CD8-positive, alpha-beta memory T cell (primary cell): ENCODE measurements around the gene IKZF1. TPM values are rescaled to one million over a fixed set of nuclear protein-coding genes. Genes with fewer than 3 reads are reported as not detected.

Experiments
- CTCF ChIA-PET: fragments of 350-600 bp; sonication (Branson Sonifier 250); formaldehyde crosslinking; loops from one replicate; lab custom pipeline; 2021; ENCODE audit warnings: antibody characterized with exemption; lab: Charles Lee
- POLR2A ChIA-PET: fragments of 350-600 bp; sonication (Branson Sonifier 250); formaldehyde crosslinking; loops from one replicate; lab custom pipeline; 2021; ENCODE audit warnings: antibody characterized with exemption; lab: Charles Lee
- DNase-seq, 5 donors: peaks; one replicate each; pipeline versions ENCODE4 v3.0.0 to v3.0.0-alpha.2; 2020 to 2022; ENCODE audit warnings: mixed read lengths in 1 of 5
- H3K27ac ChIP-seq: one replicate; pipeline ENCODE4 v1.7.0; 2013; ENCODE audit warnings: low read depth, mild to moderate bottlenecking, low read length, moderate library complexity
- H3K27me3 ChIP-seq: 2 replicates; pipeline ENCODE4 v1.7.0; 2013; ENCODE audit warnings: low read length, mild to moderate bottlenecking; ENCODE audit not compliant: insufficient read depth, poor library complexity, severe bottlenecking
- H3K36me3 ChIP-seq: 2 replicates; pipeline ENCODE4 v1.7.0; 2013; ENCODE audit warnings: mild to moderate bottlenecking, low read length, moderate library complexity; ENCODE audit not compliant: insufficient read depth
- H3K4me1 ChIP-seq: 2 replicates; pipeline ENCODE4 v1.7.0; 2013; ENCODE audit warnings: mild to moderate bottlenecking, low read length, moderate library complexity; ENCODE audit not compliant: insufficient read depth
- H3K4me3 ChIP-seq: 2 replicates; pipeline ENCODE4 v1.7.0; 2013; ENCODE audit warnings: mild to moderate bottlenecking, low read length
- H3K9me3 ChIP-seq: 2 replicates; pipeline ENCODE4 v1.7.0; 2013; ENCODE audit warnings: mild to moderate bottlenecking, low read length
- H3K27ac Mint-ChIP-seq, 8 donors: one replicate each; pipeline ENCODE4 v1.8.0; 2020 to 2021; ENCODE audit warnings: mixed read lengths in 8 of 8, mild to moderate bottlenecking in 6 of 8, inconsistent platforms in 3 of 8, moderate library complexity in 3 of 8
- H3K27me3 Mint-ChIP-seq, 2 donors: one replicate each; pipeline ENCODE4 v1.8.0; 2020 to 2021; ENCODE audit warnings: mixed read lengths in 2 of 2, mild to moderate bottlenecking in 1 of 2, moderate library complexity in 1 of 2
- H3K36me3 Mint-ChIP-seq, 3 donors: one replicate each; pipeline ENCODE4 v1.8.0; 2020 to 2021; ENCODE audit warnings: mixed read lengths in 3 of 3, inconsistent platforms in 1 of 3, mild to moderate bottlenecking in 1 of 3
- H3K4me1 Mint-ChIP-seq, 3 donors: one replicate each; pipeline ENCODE4 v1.8.0; 2020 to 2021; ENCODE audit warnings: mixed read lengths in 3 of 3, inconsistent platforms in 1 of 3, mild to moderate bottlenecking in 1 of 3
- H3K4me3 Mint-ChIP-seq, 7 donors: one replicate each; pipeline ENCODE4 v1.8.0; 2020 to 2021; ENCODE audit warnings: mixed read lengths in 7 of 7, mild to moderate bottlenecking in 6 of 7, moderate library complexity in 4 of 7, inconsistent platforms in 2 of 7
- H3K9me3 Mint-ChIP-seq, 5 donors: one replicate each; pipeline ENCODE4 v1.8.0; 2020 to 2022; ENCODE audit warnings: mixed read lengths in 5 of 5, mild to moderate bottlenecking in 3 of 5, moderate library complexity in 2 of 5, inconsistent platforms in 1 of 5
- polyA plus RNA-seq: library from polyadenylated mRNA; unstranded; fragments of 300-500 nt; fragmentation: Illumina TruSeq; gene quantifications from one replicate; pipeline ENCODE4 v1.2.3, GENCODE V29; 2021
- total RNA-seq, 2 experiments: library from RNA; stranded (reverse); gene quantifications; one replicate each; pipeline ENCODE4 v1.2.3, GENCODE V29; 2021

IKZF1 gene
- total and polyA plus RNA-seq, 3 experiments from 2014 or later = 225 to 238 (median 226) TPM

GRCh38 chr7:50400114-50400513, 95.6 kb downstream of the IKZF1 start:
- H3K9me3 ChIP-seq = no peaks in the 10 kb centered on the region
- CTCF ChIA-PET = no interaction called here
- Mint-ChIP-seq H3K4me3 (no peak overlapping the region), H3K9me3 (no peaks in the 10 kb centered on the region), H3K27ac (peak overlapping the region in 1 of 8 donors; percentile 89), H3K27me3 (no peaks in the 10 kb centered on the region), H3K4me1 (peaks cover 60 to 84% (median 82%) of the 10 kb centered on the region in 3 donors), H3K36me3 (peaks cover 11 to 91% (median 27%) of the 10 kb centered on the region in 3 donors)
- H3K27me3 ChIP-seq = no peaks in the 10 kb centered on the region
- no peak overlapping the region for H3K4me3 ChIP-seq
- H3K36me3 ChIP-seq = peaks cover 60% of the 10 kb centered on the region
- DNase-seq = no peak
- POLR2A ChIA-PET = no interaction called here
- peaks cover 40% of the 10 kb centered on the region for H3K4me1 ChIP-seq
- no peak overlapping the region for H3K27ac ChIP-seq

DNA sequence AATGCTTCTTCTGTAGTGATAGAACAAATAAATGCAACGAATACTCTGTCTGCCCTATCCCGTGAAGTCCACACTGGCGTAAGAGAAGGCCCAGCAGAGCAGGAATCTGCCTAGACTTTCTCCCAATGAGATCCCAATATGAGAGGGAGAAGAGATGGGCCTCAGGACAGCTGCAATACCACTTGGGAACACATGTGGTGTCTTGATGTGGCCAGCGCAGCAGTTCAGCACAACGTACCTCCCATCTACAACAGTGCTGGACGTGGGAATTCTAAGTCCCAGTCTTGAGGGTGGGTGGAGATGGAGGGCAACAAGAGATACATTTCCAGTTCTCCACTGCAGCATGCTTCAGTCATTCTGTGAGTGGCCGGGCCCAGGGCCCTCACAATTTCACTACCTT, 99.9 kb downstream of the IKZF1 start:
- H3K27me3 Mint-ChIP-seq = no peaks in the 10 kb centered on the region
- no peaks in the 10 kb centered on the region for H3K27me3 ChIP-seq
- H3K4me3 ChIP-seq = no peak overlapping the region
- no peak overlapping the region for H3K4me3 Mint-ChIP-seq
- no peak overlapping the region for H3K27ac ChIP-seq
- ChIA-PET POLR2A (no interaction called here), CTCF (interaction anchor here (2.5 kb wide), 1 partner anchor 14 kb away, joined by 5 read pairs; no protein-coding TSS in a partner anchor)
- H3K27ac Mint-ChIP-seq = peak overlapping the region in 6 of 8 donors; percentile 6 to 93 (median 82)
- H3K36me3 Mint-ChIP-seq = peaks cover 6 to 63% (median 15%) of the 10 kb centered on the region in 3 donors
- H3K9me3 Mint-ChIP-seq = no peaks in the 10 kb centered on the region
- peaks cover 11% of the 10 kb centered on the region for H3K4me1 ChIP-seq
- no peaks in the 10 kb centered on the region for H3K9me3 ChIP-seq
- no peak for DNase-seq
- peaks cover 63 to 88% (median 88%) of the 10 kb centered on the region in 3 donors for H3K4me1 Mint-ChIP-seq
- peaks cover 39% of the 10 kb centered on the region for H3K36me3 ChIP-seq

- Mint-ChIP-seq H3K9me3 (no peaks in the 10 kb centered on the region), H3K4me1 (peaks cover 67 to 96% (median 95%) of the 10 kb centered on the region in 3 donors), H3K27ac (peak overlapping the region; percentile 59 to 93 (median 74)), H3K27me3 (no peaks in the 10 kb centered on the region), H3K36me3 (peaks cover 6 to 55% (median 12%) of the 10 kb centered on the region in 3 donors), H3K4me3 (peak overlapping the region in 1 of 7 donors; percentile 28)
- Histone ChIP-seq H3K27me3 (no peaks in the 10 kb centered on the region), H3K27ac (no peak overlapping the region), H3K9me3 (no peaks in the 10 kb centered on the region), H3K36me3 (peaks cover 39% of the 10 kb centered on the region), H3K4me3 (no peak overlapping the region), H3K4me1 (peaks cover 11% of the 10 kb centered on the region)
- no peak for DNase-seq
- CTCF ChIA-PET = interaction anchor here (2.9 kb wide), 1 partner anchor 12 kb away, joined by 20 read pairs; no protein-coding TSS in a partner anchor
- POLR2A ChIA-PET = no interaction called here
These were observed 100.7 kb downstream of the IKZF1 start for GRCh38 chr7:50405221-50405620.

DNA sequence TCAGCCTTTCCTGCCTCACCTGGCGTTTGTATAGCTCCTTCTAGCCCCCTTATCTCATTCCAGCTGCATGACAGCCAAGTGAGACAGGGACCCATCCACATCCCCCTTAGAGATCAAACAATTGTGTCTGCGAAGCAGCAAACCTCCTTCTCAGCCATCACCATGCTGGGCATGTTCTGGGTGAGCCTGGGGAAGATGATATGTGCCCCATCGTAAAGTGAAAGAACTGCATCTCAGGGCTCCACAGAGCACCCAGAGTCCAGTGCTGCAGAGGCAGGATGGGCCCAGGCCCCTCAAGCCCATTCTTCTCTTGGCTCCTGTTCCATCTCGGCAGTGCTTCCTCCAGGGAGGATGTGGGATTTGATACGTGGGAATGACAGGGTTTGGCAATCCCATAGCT, 102.4 kb downstream of the IKZF1 start:
- H3K27me3 ChIP-seq = no peaks in the 10 kb centered on the region
- Mint-ChIP-seq H3K4me3 (peak overlapping the region in 1 of 7 donors; percentile 30), H3K4me1 (peaks cover 69 to 98% (median 96%) of the 10 kb centered on the region in 3 donors), H3K27me3 (no peaks in the 10 kb centered on the region), H3K9me3 (no peaks in the 10 kb centered on the region), H3K27ac (peak overlapping the region; percentile 54 to 93 (median 78)), H3K36me3 (peaks cover 0 to 38% (median 4%) of the 10 kb centered on the region in 3 donors)
- H3K4me3 ChIP-seq = no peak overlapping the region
- ChIA-PET CTCF (interaction anchor here (0.6 to 2.9 kb wide), 2 partner anchors 10 to 202 kb away, joined by 4 to 20 read pairs; no protein-coding TSS in a partner anchor), POLR2A (interaction anchor here (1.2 kb wide), 1 partner anchor 9 kb away, joined by 3 read pairs; no protein-coding TSS in a partner anchor)
- peaks cover 27% of the 10 kb centered on the region for H3K36me3 ChIP-seq
- DNase-seq = no peak
- no peak overlapping the region for H3K27ac ChIP-seq
- H3K9me3 ChIP-seq = no peaks in the 10 kb centered on the region
- H3K4me1 ChIP-seq = peaks cover 8% of the 10 kb centered on the region

DNA sequence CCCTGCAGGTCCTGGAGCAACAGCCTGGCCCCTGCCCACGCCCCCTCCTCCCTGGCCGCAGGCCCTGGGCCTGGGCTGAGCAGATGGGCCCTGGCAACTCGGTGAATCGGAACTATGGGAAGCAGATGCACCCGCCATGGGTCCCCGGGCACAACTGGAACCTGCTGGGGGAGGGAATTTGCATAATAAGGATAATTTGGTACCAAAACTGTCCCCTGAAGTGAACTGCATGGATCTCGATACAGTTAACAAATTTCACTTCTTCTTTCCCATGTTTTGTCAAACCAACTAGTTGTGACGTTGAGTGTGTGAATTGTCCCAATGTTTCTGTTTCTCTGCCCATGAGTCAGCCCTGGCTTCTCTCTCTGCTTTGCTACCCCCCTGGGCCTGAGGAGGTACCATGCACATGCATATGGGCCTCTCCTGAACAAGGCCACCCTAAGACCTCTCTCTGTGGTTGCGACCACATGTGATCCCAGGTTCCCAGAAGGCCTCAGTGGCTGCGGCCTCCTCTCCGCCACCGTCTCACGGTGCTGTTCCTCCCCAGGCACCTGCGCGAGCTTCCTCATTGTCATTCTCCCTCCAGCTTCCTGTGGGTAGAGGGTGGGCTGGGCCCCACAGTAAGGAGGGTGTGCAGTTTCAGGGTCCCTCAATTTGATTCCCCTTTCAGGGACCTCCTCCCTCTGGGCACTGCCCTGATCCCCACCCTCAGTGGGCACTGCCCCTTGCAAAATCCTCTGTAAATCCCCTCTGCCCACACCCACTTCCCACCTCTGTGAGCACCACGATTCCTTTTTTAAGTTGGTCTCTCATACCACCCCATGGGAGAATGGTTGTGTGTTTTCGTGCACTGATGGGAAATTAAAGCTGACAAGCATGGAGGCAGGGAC, 105.6 kb downstream of the IKZF1 start:
- no peak for DNase-seq
- no peaks in the 10 kb centered on the region for H3K9me3 Mint-ChIP-seq
- Histone ChIP-seq H3K4me3 (no peak overlapping the region), H3K4me1 (peaks cover 3% of the 10 kb centered on the region), H3K36me3 (peaks cover 1% of the 10 kb centered on the region), H3K27ac (no peak overlapping the region), H3K9me3 (no peaks in the 10 kb centered on the region), H3K27me3 (no peaks in the 10 kb centered on the region)
- ChIA-PET POLR2A (no interaction called here), CTCF (interaction anchor here (1.4 to 1.7 kb wide), 3 partner anchors 23 to 269 kb away, joined by 4 to 11 read pairs (median 4); no protein-coding TSS in a partner anchor)
- peaks cover 53 to 70% (median 64%) of the 10 kb centered on the region in 3 donors for H3K4me1 Mint-ChIP-seq
- peaks cover 0 to 6% (median 2%) of the 10 kb centered on the region in 3 donors for H3K36me3 Mint-ChIP-seq
- peak overlapping the region in 5 of 8 donors; percentile 41 to 91 (median 60) for H3K27ac Mint-ChIP-seq
- H3K4me3 Mint-ChIP-seq = peak overlapping the region in 3 of 7 donors; percentile 41 to 53 (median 52)
- no peaks in the 10 kb centered on the region for H3K27me3 Mint-ChIP-seq

DNA sequence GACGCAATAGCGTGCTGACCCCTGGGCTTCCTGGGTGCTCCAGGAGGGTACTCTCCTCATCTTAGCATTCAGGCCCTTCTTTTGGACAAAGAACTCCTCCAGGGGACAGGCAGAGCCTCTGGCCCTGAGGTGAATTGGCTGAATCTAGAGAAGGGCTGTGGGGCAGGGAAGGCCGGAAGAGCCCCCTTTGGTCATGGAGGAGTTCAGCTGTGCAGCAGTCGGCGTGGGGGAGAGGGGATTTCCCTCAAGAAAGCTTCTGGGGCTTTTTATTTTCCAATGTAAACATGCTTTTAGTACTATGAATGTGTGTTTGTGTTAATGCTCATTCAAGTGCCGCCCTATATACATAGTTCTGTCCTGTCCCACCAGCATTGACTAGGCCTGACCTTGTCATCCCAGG, 106.8 kb downstream of the IKZF1 start:
- CTCF ChIA-PET = interaction anchor here (1.4 to 1.7 kb wide), 3 partner anchors 22 to 268 kb away, joined by 4 to 11 read pairs (median 4); no protein-coding TSS in a partner anchor
- no peak overlapping the region for H3K4me3 Mint-ChIP-seq
- H3K4me1 Mint-ChIP-seq = peaks cover 47 to 69% (median 62%) of the 10 kb centered on the region in 3 donors
- Histone ChIP-seq H3K9me3 (no peaks in the 10 kb centered on the region), H3K27me3 (no peaks in the 10 kb centered on the region), H3K27ac (no peak overlapping the region), H3K4me3 (no peak overlapping the region), H3K4me1 (peaks cover 7% of the 10 kb centered on the region), H3K36me3 (no peaks in the 10 kb centered on the region)
- H3K27ac Mint-ChIP-seq = peak overlapping the region in 3 of 8 donors; percentile 8 to 94 (median 34)
- H3K27me3 Mint-ChIP-seq = no peaks in the 10 kb centered on the region
- H3K36me3 Mint-ChIP-seq = peaks cover 0 to 2% (median 0%) of the 10 kb centered on the region in 3 donors
- no peak for DNase-seq
- POLR2A ChIA-PET = no interaction called here
- H3K9me3 Mint-ChIP-seq = no peaks in the 10 kb centered on the region

- H3K36me3 ChIP-seq = no peaks in the 10 kb centered on the region
- no peak overlapping the region for H3K4me3 ChIP-seq
- peaks cover 16% of the 10 kb centered on the region for H3K4me1 ChIP-seq
- H3K9me3 ChIP-seq = no peaks in the 10 kb centered on the region
- ChIA-PET CTCF (interaction anchor here (0.9 to 1.9 kb wide), 2 partner anchors 208 to 265 kb away, joined by 3 to 7 read pairs; no protein-coding TSS in a partner anchor), POLR2A (no interaction called here)
- H3K27ac ChIP-seq = no peak overlapping the region
- Mint-ChIP-seq H3K4me1 (peaks cover 38 to 58% (median 55%) of the 10 kb centered on the region in 3 donors), H3K27ac (peak overlapping the region in 1 of 8 donors; percentile 56), H3K36me3 (peaks cover 0 to 2% (median 0%) of the 10 kb centered on the region in 3 donors), H3K27me3 (no peaks in the 10 kb centered on the region), H3K9me3 (no peaks in the 10 kb centered on the region), H3K4me3 (no peak overlapping the region)
- no peak for DNase-seq
- H3K27me3 ChIP-seq = no peaks in the 10 kb centered on the region
These were observed 108.5 kb downstream of the IKZF1 start for GRCh38 chr7:50412973-50413372.
